DND-41 (cell line): ENCODE results near the gene TMEM164.

Experiments
- ATAC-seq: fragments of 200-7000 bp; cut with Tn5 transposase; 3 replicates; pipeline ENCODE4 v1.9.1; 2021; ENCODE audit warnings: low read depth; ENCODE audit not compliant: insufficient read depth
- DNase-seq: peaks from one replicate; pipeline ENCODE4 v3.0.0-alpha.2; 2020
- H2AFZ ChIP-seq: 2 replicates; pipeline ENCODE4 v1.6.0; 2012; ENCODE audit warnings: low read depth, low read length
- H3K27ac ChIP-seq: 2 replicates; pipeline ENCODE4 v1.5.1; 2012; ENCODE audit warnings: low read length, inconsistent platforms
- H3K27me3 ChIP-seq: fragments of 200-600 bp; sonication (generic); 2 replicates; pipeline ENCODE4 v1.6.0; 2012; ENCODE audit warnings: low read length, mild to moderate bottlenecking, inconsistent platforms; ENCODE audit not compliant: insufficient read depth, poor library complexity
- H3K36me3 ChIP-seq: 2 replicates; pipeline ENCODE4 v1.5.1; 2012; ENCODE audit warnings: low read length, inconsistent platforms; ENCODE audit not compliant: insufficient read depth
- H3K4me1 ChIP-seq: 2 replicates; pipeline ENCODE4 v1.5.1; 2012; ENCODE audit warnings: mild to moderate bottlenecking, low read length; ENCODE audit not compliant: insufficient read depth
- H3K4me2 ChIP-seq: 2 replicates; pipeline ENCODE4 v1.6.0; 2012; ENCODE audit warnings: mild to moderate bottlenecking, moderate library complexity, low read length, inconsistent platforms; ENCODE audit not compliant: insufficient read depth
- H3K4me3 ChIP-seq, 2 experiments: fragments of 200-600 bp in 1 of 2; shearing (Covaris generic) in 1 of 2; 2 replicates each; pipeline ENCODE4 v1.5.1; 2012 to 2016; ENCODE audit warnings: inconsistent platforms in 2 of 2, low read length in 2 of 2, mild to moderate bottlenecking in 2 of 2, low read depth in 1 of 2, moderate library complexity in 1 of 2
- H3K79me2 ChIP-seq: 2 replicates; pipeline ENCODE4 v1.6.0; 2012; ENCODE audit warnings: low read length, inconsistent platforms; ENCODE audit not compliant: insufficient read depth
- H3K9ac ChIP-seq: 2 replicates; pipeline ENCODE4 v1.6.0; 2012; ENCODE audit warnings: low read depth, mild to moderate bottlenecking, inconsistent platforms, low read length, moderate library complexity
- H3K9me3 ChIP-seq: 2 replicates; pipeline ENCODE4 v1.5.1; 2012; ENCODE audit warnings: low read length, moderate library complexity, mild to moderate bottlenecking, inconsistent platforms; ENCODE audit not compliant: insufficient read depth, severe bottlenecking
- H4K20me1 ChIP-seq: 2 replicates; pipeline ENCODE4 v1.6.0; 2012; ENCODE audit warnings: low read length; ENCODE audit not compliant: insufficient read depth
- CTCF ChIP-seq: IDR thresholded peaks from 2 replicates; pipeline ENCODE4 v1.5.1; 2012; ENCODE audit warnings: borderline replicate concordance, low read length, moderate library complexity, mild to moderate bottlenecking; ENCODE audit not compliant: poor library complexity, severe bottlenecking; ENCODE audit errors: extremely low read depth
- EZH2 ChIP-seq: IDR thresholded peaks from 3 replicates; pipeline ENCODE4 v1.6.1; 2012; ENCODE audit warnings: borderline replicate concordance, low read depth, mild to moderate bottlenecking, moderate library complexity, low read length, inconsistent platforms; ENCODE audit not compliant: severe bottlenecking

Gene TMEM164

GRCh38 chrX:110188701-110189558, 186.0 kb downstream of the TMEM164 start:
- Histone ChIP-seq H3K9ac (no peak overlapping the region), H3K4me3 (no peak overlapping the region), H3K36me3 (no peaks in the 10 kb centered on the region), H4K20me1 (no peaks in the 10 kb centered on the region), H3K4me1 (peaks cover 22% of the 10 kb centered on the region), H3K4me2 (no peak overlapping the region), H3K9me3 (no peaks in the 10 kb centered on the region), H3K27ac (peak overlapping the region; percentile 50; the same call in 1 of the 2 replicates), H3K27me3 (no peaks in the 10 kb centered on the region), H2AFZ (no peak overlapping the region), H3K79me2 (no peaks in the 10 kb centered on the region)
- DNase-seq (no peak), ATAC-seq (peak; percentile 54; the same call in 1 of the 3 replicates)
- no peak for TF ChIP-seq CTCF

GRCh38 chrX:110192516-110192915, 189.6 kb downstream of the TMEM164 start:
- no peak overlapping the region for H3K4me3 ChIP-seq
- H4K20me1 ChIP-seq: no peaks in the 10 kb centered on the region
- H3K4me2 ChIP-seq: no peak overlapping the region
- DNase-seq (no peak), ATAC-seq (no peak)
- peaks cover 14% of the 10 kb centered on the region for H3K4me1 ChIP-seq
- no peak overlapping the region for H3K9ac ChIP-seq
- no peaks in the 10 kb centered on the region for H3K79me2 ChIP-seq
- H3K27me3 ChIP-seq: no peaks in the 10 kb centered on the region
- no peak overlapping the region for H3K27ac ChIP-seq
- H2AFZ ChIP-seq: no peak overlapping the region
- H3K36me3 ChIP-seq: no peaks in the 10 kb centered on the region
- H3K9me3 ChIP-seq: no peaks in the 10 kb centered on the region
- TF ChIP-seq CTCF: no peak

- Histone ChIP-seq H3K4me1 (no peaks in the 10 kb centered on the region), H3K4me2 (no peak overlapping the region), H3K4me3 (no peak overlapping the region), H4K20me1 (no peaks in the 10 kb centered on the region), H3K9ac (no peak overlapping the region), H2AFZ (no peak overlapping the region), H3K79me2 (no peaks in the 10 kb centered on the region), H3K9me3 (no peaks in the 10 kb centered on the region), H3K36me3 (peaks cover 8% of the 10 kb centered on the region; the same call in 1 of the 2 replicates), H3K27ac (no peak overlapping the region), H3K27me3 (no peaks in the 10 kb centered on the region)
- TF ChIP-seq CTCF (no peak), EZH2 (no peak)
- DNase-seq (no peak), ATAC-seq (no peak)
These were observed 192.1 kb downstream of the TMEM164 start for GRCh38 chrX:110194977-110195376.
